Pancreas (tissue), 10 donors: ENCODE data around the gene SLC35B4. TPM values are rescaled to one million over a fixed set of nuclear protein-coding genes. Genes with fewer than 3 reads are reported as not detected.

Source experiments
- ATAC-seq, 4 donors: fragments of 200-7000 bp; cut with Tn5 transposase; one replicate each; pipeline versions ENCODE4 v1.8.0 to v1.9.1; 2020; ENCODE audit warnings: mild to moderate bottlenecking in 4 of 4, moderate library complexity in 4 of 4
- DNase-seq, 6 donors: peaks; one replicate each; pipeline ENCODE4 v3.0.0-alpha.2; 2020
- FAIRE-seq: peaks from 2 replicates; lab custom pipeline; 2012; peaks lifted over from hg19 to GRCh38; lab: Jason Lieb, UNC
- H3K27ac ChIP-seq, 4 donors: fragments of 200-600 bp; sonication (generic); 1 replicate in 3 of 4; 2 replicates in 1 of 4; pipeline versions ENCODE4 v1.5.0 to v1.8.0; 2020
- H3K27me3 ChIP-seq, 4 donors: fragments of 200-600 bp; one replicate each; pipeline ENCODE4 v1.8.0; 2021
- H3K36me3 ChIP-seq, 3 donors: fragments of 200-600 bp; sonication (generic) in 1 of 3; one replicate each; pipeline versions ENCODE4 v1.5.0 to v1.8.0; 2020 to 2021
- H3K4me1 ChIP-seq, 3 donors: fragments of 200-600 bp; one replicate each; pipeline ENCODE4 v1.8.0; 2021
- H3K4me3 ChIP-seq, 4 donors: fragments of 200-600 bp; sonication (generic) in 2 of 4; one replicate each; pipeline versions ENCODE4 v1.5.0 to v1.8.0; 2020 to 2021
- H3K9me3 ChIP-seq, 4 donors: fragments of 200-600 bp; one replicate each; pipeline ENCODE4 v1.8.0; 2021
- CTCF ChIP-seq, 4 donors: fragments of 200-600 bp; sonication (generic) in 3 of 4; IDR thresholded peaks; one replicate each; pipeline versions ENCODE4 v1.5.0 to v1.8.0; 2021; ENCODE audit warnings: antibody characterized with exemption in 4 of 4
- WGBS, 2 donors: extraction: QIAGEN DNeasy Blood & Tissue Kit; methylation state at CpG; one replicate each; pipeline ENCODE4 v1.1.7; 2013; 5-methylcytosine and 5-hydroxymethylcytosine counted together
- intact Hi-C, 3 donors: fragments of 100-400 bp; cut with DNase I; formaldehyde crosslinking; loops; one replicate each; pipeline versions ENCODE4 v1.11.1 to v1.14.2; 2022
- polyA plus RNA-seq, 2 donors: library from polyadenylated mRNA; stranded (reverse); fragments of 200-250 nt; gene quantifications; one replicate each; pipeline ENCODE4 v1.2.3, GENCODE V29; 2013
- total RNA-seq, 6 donors: library from RNA; stranded (reverse); fragmentation: NEBNext Ultra II Directional in 4 of 6; extraction: Animal tissue kit (Norgen Biotek cat#: 25700) in 4 of 6; gene quantifications; one replicate each; pipeline versions ENCODE4 v1.2.1 to v1.2.4, GENCODE V29; 2021 to 2023
- donor health status: healthy with polysubstance abuse.
- donor health status: DM: no; HTN: no; CAD: no; lungs with moderate emphysema.
- donor health status: DM: no; HTN: no; CAD: no.
- donor health status: control.
- donor health status: control.
- donor health status: Bipolar disorder and iron deficiency.
- donor health status: DM: yes; HTN: yes; CAD: no.
- donor health status: DM: no; HTN: no; CAD: no.
- donor health status: DM: no; HTN: no; CAD: no.
- donor health status: DM: yes; HTN: yes; CAD: no.

The SLC35B4 gene
- total and polyA plus RNA-seq, 8 donors = 2.2 to 8.0 (median 3.6) TPM

- FAIRE-seq (no peak), DNase-seq (no peak), ATAC-seq (no peak)
- Histone ChIP-seq H3K4me3 (no peak overlapping the region), H3K36me3 (no peaks in the 10 kb centered on the region), H3K27me3 (no peaks in the 10 kb centered on the region), H3K9me3 (no peaks in the 10 kb centered on the region), H3K4me1 (no peaks in the 10 kb centered on the region), H3K27ac (no peak overlapping the region)
- TF ChIP-seq CTCF (IDR thresholded peaks at IDR 0.05) = no peak
- intact Hi-C loops = no loop called here
- WGBS, 2 donors = 80 to 94% methylated on average over 2 of the region's 2 CpGs
These were observed 70.0 kb downstream of the SLC35B4 start for GRCh38 chr7:134246761-134247160.

GRCh38 chr7:134246347-134246746 lies 70.4 kb downstream of the SLC35B4 start:
- Histone ChIP-seq H3K9me3 (no peaks in the 10 kb centered on the region), H3K4me1 (no peaks in the 10 kb centered on the region), H3K27me3 (no peaks in the 10 kb centered on the region), H3K36me3 (no peaks in the 10 kb centered on the region), H3K4me3 (no peak overlapping the region), H3K27ac (no peak overlapping the region)
- TF ChIP-seq CTCF (IDR thresholded peaks at IDR 0.05) = no peak
- intact Hi-C loops = no loop called here
- DNase-seq (no peak), FAIRE-seq (no peak), ATAC-seq (no peak)
- WGBS, 2 donors = 60 to 64% methylated on average over 3 of the region's 3 CpGs

GRCh38 chr7:134245253-134245652 lies 71.5 kb downstream of the SLC35B4 start:
- ATAC-seq (no peak), FAIRE-seq (no peak), DNase-seq (no peak)
- H3K4me3 ChIP-seq = no peak overlapping the region
- no peaks in the 10 kb centered on the region for H3K4me1 ChIP-seq
- H3K27me3 ChIP-seq = no peaks in the 10 kb centered on the region
- no peak overlapping the region for H3K27ac ChIP-seq
- H3K9me3 ChIP-seq = no peaks in the 10 kb centered on the region
- 92 to 93% methylated on average over 2 of the region's 2 CpGs for WGBS, 2 donors
- no peak for TF ChIP-seq CTCF (IDR thresholded peaks at IDR 0.05)
- intact Hi-C loops = no loop called here
- no peaks in the 10 kb centered on the region for H3K36me3 ChIP-seq

Other genes with a start within 250 kb of the SLC35B4 start
- gene LRGUK, start 189.6 kb downstream of the SLC35B4 start, total RNA-seq = 1 to 10 TPM in 1 of 6 donors, under 1 TPM in 5; 0.43 to 1.6 (median 0.88) TPM
- 1 to 10 TPM in 1 of 2 donors, under 1 TPM in 1; 0.91 to 1.6 TPM for gene LRGUK, start 189.6 kb downstream of the SLC35B4 start, polyA plus RNA-seq
- gene AKR1B1, start 142.2 kb upstream of the SLC35B4 start, total RNA-seq = 10 to 100 TPM; 13.2 to 47.1 (median 19.2) TPM
- gene AKR1B1, start 142.2 kb upstream of the SLC35B4 start, polyA plus RNA-seq = 10 to 100 TPM; 17.5 to 34.8 TPM
- 1 to 10 TPM in 2 of 6 donors, under 1 TPM in 3, not detected in 1; 0.28 to 2.8 (median 0.35) TPM for gene AKR1B10, start 210.6 kb upstream of the SLC35B4 start, total RNA-seq
- gene AKR1B10, start 210.6 kb upstream of the SLC35B4 start, polyA plus RNA-seq = under 1 TPM in 1 of 2 donors, not detected in 1; 0.66 TPM
- under 1 TPM in 1 of 6 donors, not detected in 5; 0.25 TPM for gene AKR1B15, start 232.2 kb upstream of the SLC35B4 start, total RNA-seq
- not detected for gene AKR1B15, start 232.2 kb upstream of the SLC35B4 start, polyA plus RNA-seq